Keratinocyte (primary cell): Measurements from ENCODE around the gene ADAMTS4. TPM values are rescaled to one million over a fixed set of nuclear protein-coding genes. Genes with fewer than 3 reads are reported as not detected.

Source experiments
- DNase-seq: peaks from one replicate; pipeline ENCODE4 v3.0.0-alpha.2; 2011; ENCODE audit warnings: low read depth, missing footprints, low spot score
- FAIRE-seq: peaks from 2 replicates; lab custom pipeline; 2011; peaks lifted over from hg19 to GRCh38; lab: Jason Lieb, UNC
- H2AFZ ChIP-seq: 2 replicates; pipeline ENCODE4 v1.6.0; 2012; ENCODE audit warnings: low read length, control low read depth, inconsistent platforms; ENCODE audit not compliant: control insufficient read depth
- H3K27ac ChIP-seq: 2 replicates; pipeline ENCODE4 v1.5.1; 2011; ENCODE audit warnings: low read length; ENCODE audit not compliant: control insufficient read depth, insufficient read depth
- H3K27me3 ChIP-seq: 3 replicates; pipeline ENCODE4 v1.6.0; 2011; ENCODE audit warnings: low read length; ENCODE audit not compliant: control insufficient read depth, insufficient read depth; ENCODE audit errors: extremely low read depth
- H3K36me3 ChIP-seq, 2 experiments: 2 replicates in 1 of 2; 3 replicates in 1 of 2; pipeline ENCODE4 v1.5.1; 2011; ENCODE audit warnings: low read length in 2 of 2, mild to moderate bottlenecking in 1 of 2; ENCODE audit not compliant: control insufficient read depth in 2 of 2, insufficient read depth in 2 of 2; ENCODE audit errors: extremely low read depth in 1 of 2
- H3K4me1 ChIP-seq: 3 replicates; pipeline ENCODE4 v1.5.1; 2011; ENCODE audit warnings: low read length; ENCODE audit not compliant: control insufficient read depth, insufficient read depth; ENCODE audit errors: extremely low read depth
- H3K4me2 ChIP-seq: 3 replicates; pipeline ENCODE4 v1.6.0; 2011; ENCODE audit warnings: low read depth, low read length; ENCODE audit not compliant: control insufficient read depth, insufficient read depth; ENCODE audit errors: extremely low read depth
- H3K4me3 ChIP-seq, 3 experiments: fragments of 200-600 bp in 1 of 3; sonication (generic) in 1 of 3; 2 replicates in 2 of 3; 3 replicates in 1 of 3; pipeline ENCODE4 v1.5.1; 2011 to 2016; ENCODE audit warnings: low read length in 3 of 3, mild to moderate bottlenecking in 3 of 3, control low read depth in 2 of 3, inconsistent platforms in 1 of 3, low read depth in 1 of 3, mixed read lengths in 1 of 3, mixed run types in 1 of 3, moderate library complexity in 1 of 3; ENCODE audit not compliant: control insufficient read depth in 2 of 3, insufficient read depth in 2 of 3; ENCODE audit errors: extremely low read depth in 1 of 3
- H3K79me2 ChIP-seq: 2 replicates; pipeline ENCODE4 v1.6.0; 2012; ENCODE audit warnings: low read length; ENCODE audit not compliant: control insufficient read depth, insufficient read depth
- H3K9ac ChIP-seq: 3 replicates; pipeline ENCODE4 v1.6.0; 2011; ENCODE audit warnings: low read length; ENCODE audit not compliant: control insufficient read depth, insufficient read depth; ENCODE audit errors: extremely low read depth
- H3K9me1 ChIP-seq: 3 replicates; pipeline ENCODE4 v1.6.0; 2011; ENCODE audit warnings: low read length; ENCODE audit not compliant: control insufficient read depth, insufficient read depth; ENCODE audit errors: extremely low read depth
- H3K9me3 ChIP-seq: 2 replicates; pipeline ENCODE4 v1.5.1; 2012; ENCODE audit warnings: low read depth, low read length; ENCODE audit not compliant: control insufficient read depth
- H4K20me1 ChIP-seq: 3 replicates; pipeline ENCODE4 v1.6.0; 2011; ENCODE audit warnings: low read length; ENCODE audit not compliant: control insufficient read depth, insufficient read depth; ENCODE audit errors: extremely low read depth
- CTCF ChIP-seq, 3 experiments: IDR thresholded peaks in 1 of 3; conservative IDR thresholded peaks in 1 of 3; optimal IDR thresholded peaks in 1 of 3; 2 replicates in 2 of 3; 3 replicates in 1 of 3; pipeline versions ENCODE3 to v1.5.1; 2011; ENCODE audit warnings: low read length in 3 of 3, mild to moderate bottlenecking in 3 of 3, moderate library complexity in 2 of 3, control low read depth in 1 of 3, inconsistent platforms in 1 of 3; ENCODE audit not compliant: insufficient read depth in 2 of 3; ENCODE audit errors: extremely low read depth in 1 of 3
- EZH2 ChIP-seq: IDR thresholded peaks from one replicate; pipeline ENCODE4 v1.6.1; 2012; ENCODE audit warnings: inconsistent platforms, mild to moderate bottlenecking, low read length, moderate library complexity
- dilution Hi-C: fragments of 300-500 bp; cut with MboI; formaldehyde crosslinking; loops from one replicate; pipeline ENCODE4 v1.7.0; 2020; ENCODE audit warnings: low sequenced_read_pairs; ENCODE audit not compliant: extremely low pct_ligation_motif_present
- polyA plus RNA-seq, 5 experiments: library from polyadenylated mRNA; depleted of rRNA in 3 of 5; stranded (reverse) in 3 of 5; stranded (forward) in 1 of 5; unstranded in 1 of 5; fragments of >200 nt; gene quantifications; 1 replicate in 1 of 5; 2 replicates in 3 of 5; 3 replicates in 1 of 5; pipeline versions ENCODE4 v1.2.1 to v1.2.3, GENCODE V29; 2011 to 2012; ENCODE audit warnings: missing spikeins in 2 of 5, low read depth in 1 of 5, low replicate concordance in 1 of 5

Gene ADAMTS4
- polyA plus RNA-seq, 1 donor (not counting 4 experiments of a cell fraction or from before 2014, with no cell fraction given) = 0.35 TPM

DNA sequence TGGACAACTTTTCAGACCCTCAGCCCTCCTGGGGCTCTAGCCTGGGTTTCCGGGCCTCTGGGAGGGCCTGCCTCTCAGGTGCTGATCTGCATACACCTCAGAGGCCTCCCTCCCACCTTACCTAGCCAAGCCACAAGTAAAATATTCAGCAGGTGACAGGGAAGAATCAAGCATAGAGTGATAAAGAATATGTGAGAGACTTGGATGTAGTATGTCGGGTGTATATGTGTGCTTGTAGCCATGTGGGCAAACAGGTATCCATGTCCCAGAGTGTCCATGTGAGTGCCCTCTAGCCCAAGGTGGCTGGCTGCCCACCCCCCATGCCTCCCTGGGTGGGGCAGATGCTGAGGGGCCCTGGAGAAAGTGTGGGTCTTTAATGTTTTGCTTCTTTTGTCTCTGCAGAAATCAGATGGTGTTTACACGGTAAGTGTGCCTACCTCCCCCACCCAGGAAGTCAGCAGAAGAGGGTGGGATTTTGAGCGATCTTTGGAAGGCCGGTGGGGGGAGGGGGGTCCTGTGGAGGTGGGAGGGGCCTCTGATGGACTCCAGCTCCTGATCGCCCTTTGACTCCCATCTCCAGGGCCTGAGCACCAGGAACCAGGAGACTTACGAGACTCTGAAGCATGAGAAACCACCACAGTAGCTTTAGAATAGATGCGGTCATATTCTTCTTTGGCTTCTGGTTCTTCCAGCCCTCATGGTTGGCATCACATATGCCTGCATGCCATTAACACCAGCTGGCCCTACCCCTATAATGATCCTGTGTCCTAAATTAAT is 19.6 kb upstream of the ADAMTS4 start:
- Histone ChIP-seq H3K27ac (no peak overlapping the region), H3K4me1 (no peaks in the 10 kb centered on the region), H3K27me3 (no peaks in the 10 kb centered on the region), H3K79me2 (no peaks in the 10 kb centered on the region), H4K20me1 (no peaks in the 10 kb centered on the region), H3K9me1 (no peaks in the 10 kb centered on the region), H3K4me3 (no peak overlapping the region), H2AFZ (no peak overlapping the region), H3K4me2 (no peak overlapping the region), H3K36me3 (peaks cover 0 to 11% of the 10 kb centered on the region in 2 experiments), H3K9ac (no peak overlapping the region), H3K9me3 (no peaks in the 10 kb centered on the region)
- TF ChIP-seq CTCF (optimal IDR thresholded peaks at IDR 0.05 in 1 of 3, IDR thresholded peaks at IDR 0.05 in 1 of 3, conservative IDR thresholded peaks at IDR 0.05 in 1 of 3; ENCODE audit: extremely low read depth in 1 of 3, insufficient read depth in 2 of 3, low read length in 3 of 3) (no peak), EZH2 (no peak)
- no peak for DNase-seq
- dilution Hi-C loops = no loop called here
- FAIRE-seq = no peak

- Histone ChIP-seq H2AFZ (no peak overlapping the region), H3K9me3 (no peaks in the 10 kb centered on the region), H3K36me3 (peaks cover 0 to 14% of the 10 kb centered on the region in 2 experiments), H3K27ac (no peak overlapping the region), H3K4me1 (no peaks in the 10 kb centered on the region), H4K20me1 (no peaks in the 10 kb centered on the region), H3K4me3 (no peak overlapping the region), H3K9ac (no peak overlapping the region), H3K4me2 (no peak overlapping the region), H3K9me1 (no peaks in the 10 kb centered on the region), H3K79me2 (no peaks in the 10 kb centered on the region), H3K27me3 (no peaks in the 10 kb centered on the region)
- dilution Hi-C loops = no loop called here
- FAIRE-seq (no peak), DNase-seq (no peak)
- TF ChIP-seq EZH2 (no peak), CTCF (optimal IDR thresholded peaks at IDR 0.05 in 1 of 3, IDR thresholded peaks at IDR 0.05 in 1 of 3, conservative IDR thresholded peaks at IDR 0.05 in 1 of 3; ENCODE audit: extremely low read depth in 1 of 3, insufficient read depth in 2 of 3, low read length in 3 of 3) (no peak)
These were observed 19.0 kb upstream of the ADAMTS4 start for GRCh38 chr1:161217831-161218230.
